ENCODE results near the gene MCF2L. TPM values are rescaled to one million over a fixed set of nuclear protein-coding genes. Genes with fewer than 3 reads are reported as not detected.

MCF2L gene
- total RNA-seq, 1 donor from 2014 or later: 41.2 TPM

DNA sequence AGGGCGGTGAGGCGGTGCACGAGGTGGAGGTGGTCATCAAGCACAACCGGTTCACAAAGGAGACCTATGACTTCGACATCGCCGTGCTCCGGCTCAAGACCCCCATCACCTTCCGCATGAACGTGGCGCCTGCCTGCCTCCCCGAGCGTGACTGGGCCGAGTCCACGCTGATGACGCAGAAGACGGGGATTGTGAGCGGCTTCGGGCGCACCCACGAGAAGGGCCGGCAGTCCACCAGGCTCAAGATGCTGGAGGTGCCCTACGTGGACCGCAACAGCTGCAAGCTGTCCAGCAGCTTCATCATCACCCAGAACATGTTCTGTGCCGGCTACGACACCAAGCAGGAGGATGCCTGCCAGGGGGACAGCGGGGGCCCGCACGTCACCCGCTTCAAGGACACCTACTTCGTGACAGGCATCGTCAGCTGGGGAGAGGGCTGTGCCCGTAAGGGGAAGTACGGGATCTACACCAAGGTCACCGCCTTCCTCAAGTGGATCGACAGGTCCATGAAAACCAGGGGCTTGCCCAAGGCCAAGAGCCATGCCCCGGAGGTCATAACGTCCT lies 180.0 kb downstream of the MCF2L start:
- no peak overlapping the region for H3K27ac ChIP-seq (replicated peaks)
- H3K36me3 ChIP-seq: no peaks in the 10 kb centered on the region
- TF ChIP-seq, protein P1, sequence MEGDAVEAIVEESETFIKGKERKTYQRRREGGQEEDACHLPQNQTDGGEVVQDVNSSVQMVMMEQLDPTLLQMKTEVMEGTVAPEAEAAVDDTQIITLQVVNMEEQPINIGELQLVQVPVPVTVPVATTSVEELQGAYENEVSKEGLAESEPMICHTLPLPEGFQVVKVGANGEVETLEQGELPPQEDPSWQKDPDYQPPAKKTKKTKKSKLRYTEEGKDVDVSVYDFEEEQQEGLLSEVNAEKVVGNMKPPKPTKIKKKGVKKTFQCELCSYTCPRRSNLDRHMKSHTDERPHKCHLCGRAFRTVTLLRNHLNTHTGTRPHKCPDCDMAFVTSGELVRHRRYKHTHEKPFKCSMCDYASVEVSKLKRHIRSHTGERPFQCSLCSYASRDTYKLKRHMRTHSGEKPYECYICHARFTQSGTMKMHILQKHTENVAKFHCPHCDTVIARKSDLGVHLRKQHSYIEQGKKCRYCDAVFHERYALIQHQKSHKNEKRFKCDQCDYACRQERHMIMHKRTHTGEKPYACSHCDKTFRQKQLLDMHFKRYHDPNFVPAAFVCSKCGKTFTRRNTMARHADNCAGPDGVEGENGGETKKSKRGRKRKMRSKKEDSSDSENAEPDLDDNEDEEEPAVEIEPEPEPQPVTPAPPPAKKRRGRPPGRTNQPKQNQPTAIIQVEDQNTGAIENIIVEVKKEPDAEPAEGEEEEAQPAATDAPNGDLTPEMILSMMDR (IDR thresholded peaks at IDR 0.05; ENCODE audit: borderline replicate concordance): no peak
- no peak overlapping the region for H3K4me3 ChIP-seq
- no peaks in the 10 kb centered on the region for H3K9me3 ChIP-seq (replicated peaks)
- peaks cover 21% of the 10 kb centered on the region for H3K4me1 ChIP-seq
- intact Hi-C loops (cut with micrococcal nuclease): no loop called here
- H3K27me3 ChIP-seq (ENCODE audit: low read depth): peaks cover 3% of the 10 kb centered on the region
- no peak for DNase-seq

Other genes with a start within 250 kb of the MCF2L start
- not detected for gene F7, start 136.6 kb downstream of the MCF2L start, total RNA-seq
- 3.5 TPM for gene F10, start 153.6 kb downstream of the MCF2L start, total RNA-seq
- gene PROZ, start 189.4 kb downstream of the MCF2L start, total RNA-seq: not detected
- 54.5 TPM for gene PCID2, start 239.5 kb downstream of the MCF2L start, total RNA-seq
- gene CUL4A, start 240.4 kb downstream of the MCF2L start, total RNA-seq: 122 TPM